ENCODE measurements around the gene TNFRSF6B. TPM values are rescaled to one million over a fixed set of nuclear protein-coding genes. Genes with fewer than 3 reads are reported as not detected.

The TNFRSF6B gene
- total RNA-seq, 4 donors from 2014 or later, result 2.1 to 4.2 (median 2.7) TPM; not detected in 1

- H3K9me3 ChIP-seq, result no peaks in the 10 kb centered on the region
- no peak overlapping the region for H3K4me3 ChIP-seq
- H3K36me3 ChIP-seq, result no peaks in the 10 kb centered on the region
- TF ChIP-seq, protein P1, sequence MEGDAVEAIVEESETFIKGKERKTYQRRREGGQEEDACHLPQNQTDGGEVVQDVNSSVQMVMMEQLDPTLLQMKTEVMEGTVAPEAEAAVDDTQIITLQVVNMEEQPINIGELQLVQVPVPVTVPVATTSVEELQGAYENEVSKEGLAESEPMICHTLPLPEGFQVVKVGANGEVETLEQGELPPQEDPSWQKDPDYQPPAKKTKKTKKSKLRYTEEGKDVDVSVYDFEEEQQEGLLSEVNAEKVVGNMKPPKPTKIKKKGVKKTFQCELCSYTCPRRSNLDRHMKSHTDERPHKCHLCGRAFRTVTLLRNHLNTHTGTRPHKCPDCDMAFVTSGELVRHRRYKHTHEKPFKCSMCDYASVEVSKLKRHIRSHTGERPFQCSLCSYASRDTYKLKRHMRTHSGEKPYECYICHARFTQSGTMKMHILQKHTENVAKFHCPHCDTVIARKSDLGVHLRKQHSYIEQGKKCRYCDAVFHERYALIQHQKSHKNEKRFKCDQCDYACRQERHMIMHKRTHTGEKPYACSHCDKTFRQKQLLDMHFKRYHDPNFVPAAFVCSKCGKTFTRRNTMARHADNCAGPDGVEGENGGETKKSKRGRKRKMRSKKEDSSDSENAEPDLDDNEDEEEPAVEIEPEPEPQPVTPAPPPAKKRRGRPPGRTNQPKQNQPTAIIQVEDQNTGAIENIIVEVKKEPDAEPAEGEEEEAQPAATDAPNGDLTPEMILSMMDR (IDR thresholded peaks at IDR 0.05), result no peak
- TF ChIP-seq POLR2A (IDR thresholded peaks at IDR 0.05), result no peak
- H3K27me3 ChIP-seq, result no peaks in the 10 kb centered on the region
- peak overlapping the region; percentile 61 to 90 (median 74) for H3K27ac ChIP-seq
- H3K4me1 ChIP-seq, result peaks cover 0 to 42% (median 6%) of the 10 kb centered on the region in 4 donors
- no peak for DNase-seq
Measured at GRCh38 chr20:63685269-63686026, 11.0 kb upstream of the TNFRSF6B start.

DNA sequence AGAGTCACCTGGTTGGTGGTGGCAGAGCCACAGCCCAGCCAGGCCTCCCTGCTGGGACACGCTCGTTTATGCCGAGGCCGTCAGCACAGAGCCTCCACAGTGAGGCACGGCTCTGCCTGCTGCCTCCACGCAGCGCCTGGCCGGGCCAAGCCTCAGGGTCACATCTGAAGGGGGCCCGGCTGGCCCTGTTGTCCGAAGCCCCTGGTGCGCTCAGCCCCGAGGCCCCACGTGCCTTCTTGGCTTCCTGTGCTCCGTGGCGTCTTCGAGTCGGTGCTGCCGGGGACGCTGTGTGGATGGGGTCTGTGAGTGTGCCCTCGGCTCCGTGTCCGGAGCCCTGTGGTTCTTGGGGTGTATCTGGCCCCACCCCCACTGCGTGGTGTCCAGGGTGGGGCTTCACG lies 10.4 kb upstream of the TNFRSF6B start:
- no peaks in the 10 kb centered on the region for H3K27me3 ChIP-seq
- peak overlapping the region in 1 of 4 donors; percentile 4 for H3K4me3 ChIP-seq

DNA sequence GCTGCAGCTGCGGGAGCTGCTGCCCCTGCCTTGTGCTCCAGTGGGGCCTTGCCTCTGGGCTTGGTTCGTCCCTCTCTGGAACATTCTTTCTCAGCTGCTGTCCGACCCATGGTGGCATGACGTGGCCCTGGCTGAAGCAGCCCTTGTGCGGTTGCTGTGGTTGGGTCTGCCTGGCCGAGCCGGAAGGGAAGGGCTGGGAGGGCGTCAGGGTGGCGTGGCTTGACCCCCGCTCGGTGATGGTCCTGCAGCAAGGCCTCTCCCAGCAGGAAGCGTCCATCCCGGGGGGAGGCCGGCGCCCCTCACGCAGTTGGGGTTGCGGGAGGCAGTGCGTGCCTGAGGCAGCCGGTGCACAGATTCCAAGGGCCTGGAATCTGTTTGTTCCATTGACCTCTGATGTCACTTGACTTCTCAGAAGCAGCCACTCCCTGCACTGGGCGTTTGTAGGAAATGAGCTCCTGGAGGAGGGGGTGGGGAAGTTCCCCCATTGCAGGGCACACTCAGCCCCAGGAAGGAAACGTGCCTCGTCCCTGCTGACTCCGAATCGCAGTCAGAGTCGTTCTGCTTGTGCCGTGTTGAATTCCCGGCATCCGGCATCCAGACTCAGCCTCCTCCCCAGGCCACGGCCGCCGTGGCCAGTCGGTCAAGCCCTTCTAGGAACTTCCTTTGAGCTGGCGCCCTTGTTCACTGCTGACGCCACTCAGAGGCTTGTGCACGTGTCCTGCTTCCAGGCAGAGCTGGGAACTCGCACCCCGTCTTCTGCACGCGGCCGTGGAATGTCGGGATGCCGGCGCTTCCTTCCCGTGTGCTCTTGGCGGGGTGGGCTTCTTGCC lies 9.7 kb upstream of the TNFRSF6B start:
- Histone ChIP-seq H3K4me1 (peaks cover 0 to 53% (median 6%) of the 10 kb centered on the region in 4 donors), H3K36me3 (no peaks in the 10 kb centered on the region), H3K4me3 (peak overlapping the region in 2 of 4 donors; percentile 4 to 18), H3K9me3 (no peaks in the 10 kb centered on the region), H3K27ac (peak overlapping the region; percentile 61 to 90 (median 74)), H3K27me3 (no peaks in the 10 kb centered on the region)
- DNase-seq, result peak in 2 of 3 donors; percentile 73 to 85
- TF ChIP-seq POLR2A (IDR thresholded peaks at IDR 0.05), result peak in 1 of 2 donors; percentile 31
- TF ChIP-seq, protein P1 (IDR thresholded peaks at IDR 0.05), result no peak

More for the DNA sequence above, 10.4 kb upstream of the TNFRSF6B start:
- H3K36me3 ChIP-seq, result no peaks in the 10 kb centered on the region
- DNase-seq, result no peak
- TF ChIP-seq, protein P1 (IDR thresholded peaks at IDR 0.05), result no peak
- no peak for TF ChIP-seq POLR2A (IDR thresholded peaks at IDR 0.05)
- H3K4me1 ChIP-seq, result peaks cover 0 to 49% (median 6%) of the 10 kb centered on the region in 4 donors
- no peaks in the 10 kb centered on the region for H3K9me3 ChIP-seq
- H3K27ac ChIP-seq, result peak overlapping the region; percentile 61 to 90 (median 74)

DNA sequence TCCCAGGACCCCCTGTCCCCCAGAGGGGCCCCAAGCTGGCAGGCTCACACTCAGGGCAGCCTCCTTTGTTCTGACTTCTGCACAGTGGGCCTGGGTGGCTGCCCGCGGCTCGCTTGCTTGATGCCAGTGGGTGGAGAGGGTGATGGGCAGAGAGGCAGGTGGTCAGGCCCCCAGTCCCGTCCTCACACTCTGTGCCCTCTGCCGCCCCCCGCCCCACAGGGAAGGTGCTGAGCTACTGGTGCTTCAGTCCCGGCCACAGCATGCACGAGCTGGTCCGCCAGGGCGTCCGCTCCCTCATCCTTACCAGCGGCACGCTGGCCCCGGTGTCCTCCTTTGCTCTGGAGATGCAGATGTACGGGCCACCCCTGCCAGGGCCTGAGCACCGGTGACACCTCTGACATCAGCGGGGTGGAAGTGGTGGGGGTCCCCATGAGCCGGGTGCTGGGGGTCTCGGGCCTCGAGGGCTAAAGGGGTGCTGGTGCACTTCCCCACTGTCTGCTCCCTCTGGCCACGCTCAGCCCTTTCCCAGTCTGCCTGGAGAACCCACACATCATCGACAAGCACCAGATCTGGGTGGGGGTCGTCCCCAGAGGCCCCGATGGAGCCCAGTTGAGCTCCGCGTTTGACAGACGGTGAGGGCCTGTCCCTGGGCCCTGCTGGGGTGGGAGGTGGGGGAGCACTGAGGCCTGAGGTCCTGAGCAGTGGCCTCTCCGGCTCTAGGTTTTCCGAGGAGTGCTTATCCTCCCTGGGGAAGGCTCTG lies 8.9 kb upstream of the TNFRSF6B start:
- no peaks in the 10 kb centered on the region for H3K9me3 ChIP-seq
- H3K27ac ChIP-seq, result peak overlapping the region; percentile 61 to 90 (median 74)
- H3K36me3 ChIP-seq, result no peaks in the 10 kb centered on the region
- no peaks in the 10 kb centered on the region for H3K27me3 ChIP-seq
- H3K4me1 ChIP-seq, result peaks cover 0 to 61% (median 6%) of the 10 kb centered on the region in 4 donors
- H3K4me3 ChIP-seq, result peak overlapping the region in 1 of 4 donors; percentile 4
- no peak for DNase-seq
- TF ChIP-seq, protein P1 (IDR thresholded peaks at IDR 0.05), result no peak
- TF ChIP-seq POLR2A (IDR thresholded peaks at IDR 0.05), result no peak
